HG02885 (cell line): ENCODE data around the gene HHIPL1.
"Not testable (repeated sequence)": the region's sequence is repeated elsewhere in the genome, so short reads cannot be mapped to it uniquely, and the experiment has no call there.

Experiments
- ATAC-seq: cut with Tn5 transposase; IDR thresholded peaks from one replicate; pipeline ENCODE4 v1.9.1; 2021; ENCODE audit warnings: mild to moderate bottlenecking; ENCODE audit not compliant: unreplicated experiment, poor library complexity

HHIPL1 gene

GRCh38 chr14:99656171-99656570 is 11.2 kb downstream of the HHIPL1 start:
- no peak for ATAC-seq

DNA sequence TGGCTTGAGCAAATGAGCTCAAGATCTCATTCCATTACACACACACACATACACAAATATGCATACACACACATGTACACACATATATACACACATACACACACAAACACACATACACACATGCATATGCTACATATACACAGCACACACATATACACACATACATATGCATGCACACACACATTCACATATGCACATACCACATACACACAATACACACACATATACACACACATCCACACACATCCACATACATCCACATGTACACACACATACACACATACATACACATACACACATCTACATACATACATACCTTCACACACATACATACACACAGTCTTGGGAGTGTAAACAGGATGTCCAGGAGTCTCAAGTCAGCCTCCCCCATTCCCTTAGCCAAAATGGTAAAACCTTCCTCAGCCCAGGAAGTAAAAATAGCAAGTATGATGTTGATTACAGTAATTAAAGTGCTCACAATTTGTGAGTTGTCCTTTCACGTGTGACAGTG is 12.8 kb downstream of the HHIPL1 start:
- ATAC-seq: no peak

GRCh38 chr14:99658218-99658845 is 13.4 kb downstream of the HHIPL1 start:
- no peak for ATAC-seq

GRCh38 chr14:99659333-99659741 is 14.4 kb downstream of the HHIPL1 start:
- no peak for ATAC-seq

- ATAC-seq: no peak
Measured at GRCh38 chr14:99660006-99660566, 15.2 kb downstream of the HHIPL1 start.

DNA sequence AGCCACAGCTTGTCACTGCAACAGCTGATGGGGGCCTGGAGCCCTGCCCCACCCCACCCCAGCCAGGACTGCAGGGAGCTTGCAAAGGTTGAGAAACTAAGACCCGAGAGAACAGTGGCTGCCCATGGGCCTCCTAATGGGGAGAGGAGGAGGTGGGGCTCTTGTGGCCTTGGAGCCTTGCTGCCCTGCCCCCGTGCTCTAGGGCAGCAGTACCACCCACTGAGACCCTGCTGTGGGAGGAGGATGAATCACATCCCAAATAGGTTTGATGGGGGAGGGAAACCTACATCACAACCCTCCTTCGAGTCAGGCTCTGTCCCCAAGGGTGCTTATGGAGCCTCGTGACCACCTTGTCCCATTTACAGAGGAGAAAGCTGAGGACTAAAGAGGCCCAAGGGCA is 15.9 kb downstream of the HHIPL1 start:
- ATAC-seq: no peak

GRCh38 chr14:99661206-99661605 is 16.3 kb downstream of the HHIPL1 start:
- not testable (repeated sequence) for ATAC-seq

- no peak for ATAC-seq
Measured at GRCh38 chr14:99662846-99663245, 17.9 kb downstream of the HHIPL1 start.

DNA sequence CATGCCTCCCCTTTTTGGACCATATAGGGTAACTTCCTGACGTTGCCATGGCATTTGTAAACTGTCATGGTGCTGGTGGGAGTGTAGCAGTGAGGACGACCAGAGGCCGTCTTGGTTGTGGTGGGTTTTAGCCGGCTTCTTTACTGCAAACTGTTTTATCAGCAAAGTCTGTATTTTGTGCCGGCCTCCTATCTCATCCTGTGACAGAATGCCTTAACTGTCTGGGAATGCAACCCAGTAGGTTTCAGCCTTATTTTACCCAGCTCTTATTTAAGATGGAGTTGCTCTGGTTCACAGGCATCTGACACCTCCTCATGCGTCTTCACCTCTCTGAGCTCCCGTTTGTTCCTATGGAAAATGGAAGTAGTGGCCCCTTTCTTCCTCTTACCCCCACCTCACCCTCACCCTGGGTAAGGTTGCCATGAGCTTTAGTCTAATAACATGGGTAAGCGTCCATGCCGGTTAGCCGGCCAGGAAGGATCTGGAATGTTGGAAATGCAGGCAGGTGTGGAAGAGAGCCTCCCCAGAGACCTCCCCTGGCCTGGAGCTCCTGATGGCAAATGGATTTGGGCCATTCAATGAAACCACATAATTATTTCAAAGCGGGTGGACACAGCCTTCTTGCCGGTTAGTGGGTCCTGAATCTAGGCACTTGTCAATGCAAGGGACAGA is 18.6 kb downstream of the HHIPL1 start:
- no peak for ATAC-seq

DNA sequence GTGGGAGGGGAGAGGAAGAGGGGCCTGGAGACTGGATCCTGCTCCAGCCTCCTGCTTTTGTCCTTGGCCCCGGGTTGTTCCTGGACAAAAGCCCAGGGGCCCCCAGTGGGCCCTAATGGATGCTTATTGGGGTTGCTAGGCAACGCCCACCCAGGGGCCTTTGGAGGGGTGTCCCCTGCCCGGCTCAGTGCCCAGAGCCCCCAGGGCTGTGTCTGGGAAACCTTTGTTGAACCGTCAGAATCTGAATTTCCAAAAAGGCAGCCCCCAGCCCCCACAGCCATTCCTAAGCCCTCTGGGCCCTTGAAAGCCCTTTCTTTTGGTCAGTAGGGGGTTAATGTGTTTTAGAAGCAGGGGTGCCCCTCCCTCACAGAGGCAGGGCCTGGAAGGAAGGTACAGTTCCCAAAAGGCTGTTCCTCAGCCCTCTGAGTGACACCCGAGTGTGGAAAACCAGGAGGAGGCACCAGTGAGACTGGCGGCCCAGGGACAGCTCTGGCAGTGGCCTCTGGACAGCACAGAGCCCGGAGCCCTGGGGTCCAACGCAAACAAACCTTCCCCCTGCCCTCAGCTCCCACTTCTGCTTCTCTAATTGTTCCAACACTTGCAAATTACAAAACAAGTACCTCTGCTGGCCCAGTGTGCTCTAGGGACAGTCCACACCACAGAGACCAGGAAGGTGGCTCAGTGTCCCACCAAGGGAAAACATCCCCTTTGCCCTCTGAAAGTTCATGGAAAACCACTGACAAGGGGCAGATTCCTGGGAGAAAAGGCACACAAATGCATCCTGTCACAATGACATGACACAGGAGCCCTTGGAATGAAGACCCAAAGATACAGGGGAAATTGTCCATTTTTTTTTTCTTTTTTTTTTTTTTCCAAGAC is 19.4 kb downstream of the HHIPL1 start:
- ATAC-seq: no peak

GRCh38 chr14:99664937-99665273 is 20.0 kb downstream of the HHIPL1 start:
- no peak for ATAC-seq

- ATAC-seq: no peak
Measured at GRCh38 chr14:99666533-99666932, 21.6 kb downstream of the HHIPL1 start.

- ATAC-seq: no peak
Measured at GRCh38 chr14:99667045-99667444, 22.1 kb downstream of the HHIPL1 start.

DNA sequence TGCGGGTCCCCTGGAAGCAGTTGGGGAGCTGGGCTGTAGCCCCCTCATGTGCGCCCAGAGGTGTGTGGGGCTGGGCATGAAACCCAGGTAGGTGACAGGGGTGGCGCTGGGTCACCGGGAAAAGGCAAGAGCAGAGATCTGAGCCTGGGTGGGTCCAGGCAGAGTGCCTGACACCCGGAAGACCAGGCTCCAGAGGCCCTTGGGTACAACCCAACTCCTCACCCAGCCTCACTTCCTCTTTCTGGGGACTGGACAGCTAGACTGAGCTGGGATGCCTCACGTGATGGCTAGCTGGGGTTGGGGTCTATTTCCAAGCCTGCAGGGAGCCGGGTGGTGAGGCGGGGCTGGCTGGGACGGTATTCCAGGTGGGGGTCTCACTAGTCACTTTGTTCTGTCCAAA is 22.9 kb downstream of the HHIPL1 start:
- ATAC-seq: no peak

DNA sequence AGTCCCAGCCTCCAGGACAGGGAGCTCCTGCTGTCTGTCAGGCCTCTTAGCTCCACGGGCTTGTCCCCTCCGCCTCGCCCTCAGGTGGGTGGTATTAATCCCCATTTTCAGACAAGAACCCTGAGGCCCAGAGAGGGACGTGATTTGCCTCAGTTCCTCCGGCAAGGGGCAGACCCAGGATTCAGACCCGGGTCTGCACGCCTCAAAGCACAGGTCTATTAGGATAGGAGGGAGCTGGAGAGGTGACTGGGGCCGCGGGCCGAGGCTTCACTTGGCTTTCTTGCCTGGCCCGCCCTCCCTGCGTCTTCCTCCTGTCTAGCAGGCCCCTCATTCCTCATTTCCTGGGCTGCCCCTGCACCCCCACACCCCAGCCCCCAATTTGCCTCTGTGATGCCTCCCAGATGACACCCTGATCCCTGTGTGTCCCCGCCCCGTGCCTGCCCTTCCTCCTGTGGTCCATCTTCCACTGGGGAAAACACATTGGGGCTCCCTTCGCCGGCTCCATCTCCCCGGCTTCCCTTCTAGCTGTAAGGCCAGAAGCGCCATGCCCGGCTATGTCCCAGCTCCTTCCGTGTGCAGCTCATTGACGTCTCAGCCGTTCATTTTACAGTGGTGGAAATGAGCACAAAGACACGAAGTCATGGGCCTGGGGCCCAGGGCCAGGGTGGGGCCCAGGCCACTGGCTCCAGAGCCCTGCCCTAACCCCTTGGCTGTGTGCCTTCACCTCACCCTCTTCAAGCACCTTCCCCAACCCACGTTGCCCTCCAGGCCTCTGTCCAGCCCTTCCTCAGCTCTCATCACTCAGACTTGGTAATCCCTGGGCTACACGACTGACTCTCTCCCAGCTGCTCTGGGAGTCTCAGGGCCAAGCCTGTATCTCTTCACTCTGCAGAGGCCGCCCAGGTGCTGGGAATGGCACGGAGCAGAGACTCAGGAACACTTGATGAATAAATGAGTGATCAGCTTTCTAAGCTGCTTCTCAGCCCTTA is 23.7 kb downstream of the HHIPL1 start:
- no peak for ATAC-seq

GRCh38 chr14:99670361-99671234 is 25.7 kb downstream of the HHIPL1 start:
- no peak for ATAC-seq

DNA sequence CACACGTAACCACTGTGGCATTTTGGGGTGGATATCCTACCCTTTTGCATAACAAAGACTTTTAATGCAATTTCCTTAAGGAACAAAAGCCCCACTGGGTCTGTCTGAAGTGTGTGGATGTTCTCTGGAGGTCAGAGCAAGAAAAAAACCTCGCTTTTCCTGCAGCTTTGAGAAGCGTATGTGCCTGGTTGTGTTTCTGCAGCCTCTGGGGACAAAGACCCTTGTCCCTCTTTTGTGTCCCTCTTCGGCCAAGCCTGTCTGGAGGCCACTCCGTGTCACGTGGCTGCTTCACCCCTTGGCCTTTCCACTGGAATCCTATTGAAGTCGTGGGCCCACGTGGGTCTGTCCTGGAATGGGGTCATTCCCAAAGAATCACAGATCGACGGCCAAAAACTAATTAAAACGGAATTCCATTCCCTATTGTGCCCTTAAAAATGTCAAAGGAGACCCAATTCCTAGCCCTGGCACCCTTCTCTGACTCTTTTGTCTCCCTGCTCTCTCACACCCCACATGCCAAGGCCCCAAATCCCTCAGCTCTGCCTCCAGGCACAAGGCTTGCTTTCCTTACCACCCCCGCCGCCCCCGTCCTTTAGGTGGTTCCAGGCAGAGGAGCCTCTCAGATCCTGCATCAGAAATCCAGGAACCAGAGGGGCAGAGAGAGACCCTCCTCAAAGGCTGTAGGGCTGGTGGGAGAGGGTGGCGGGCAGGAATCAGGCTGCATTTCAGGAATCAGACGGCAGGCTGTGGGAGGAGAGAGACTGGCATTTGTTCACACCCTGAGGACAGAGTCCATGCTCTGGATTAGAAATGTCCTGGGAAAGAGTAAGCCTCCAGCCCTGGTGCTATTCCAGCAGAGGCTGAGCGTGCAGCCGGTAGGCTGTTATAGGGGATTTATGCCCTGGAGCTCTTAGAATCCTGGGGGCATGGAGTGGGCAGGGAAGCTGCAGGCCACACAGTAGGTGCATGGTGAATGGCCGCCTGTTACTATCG is 26.6 kb downstream of the HHIPL1 start:
- no peak for ATAC-seq
